CD8-positive, alpha-beta memory T cell (primary cell): ENCODE results near the gene FBXO34. TPM values are rescaled to one million over a fixed set of nuclear protein-coding genes. Genes with fewer than 3 reads are reported as not detected.
A peak's percentile ranks its signal among the peaks of the same experiment; 100 is the strongest.

Source experiments
- CTCF ChIA-PET: fragments of 350-600 bp; sonication (Branson Sonifier 250); formaldehyde crosslinking; loops from one replicate; lab custom pipeline; 2021; ENCODE audit warnings: antibody characterized with exemption; lab: Charles Lee
- POLR2A ChIA-PET: fragments of 350-600 bp; sonication (Branson Sonifier 250); formaldehyde crosslinking; loops from one replicate; lab custom pipeline; 2021; ENCODE audit warnings: antibody characterized with exemption; lab: Charles Lee
- DNase-seq, 5 donors: peaks; one replicate each; pipeline versions ENCODE4 v3.0.0 to v3.0.0-alpha.2; 2020 to 2022; ENCODE audit warnings: mixed read lengths in 1 of 5
- H3K27ac ChIP-seq: one replicate; pipeline ENCODE4 v1.7.0; 2013; ENCODE audit warnings: low read depth, mild to moderate bottlenecking, low read length, moderate library complexity
- H3K27me3 ChIP-seq: 2 replicates; pipeline ENCODE4 v1.7.0; 2013; ENCODE audit warnings: low read length, mild to moderate bottlenecking; ENCODE audit not compliant: insufficient read depth, poor library complexity, severe bottlenecking
- H3K36me3 ChIP-seq: 2 replicates; pipeline ENCODE4 v1.7.0; 2013; ENCODE audit warnings: mild to moderate bottlenecking, low read length, moderate library complexity; ENCODE audit not compliant: insufficient read depth
- H3K4me1 ChIP-seq: 2 replicates; pipeline ENCODE4 v1.7.0; 2013; ENCODE audit warnings: mild to moderate bottlenecking, low read length, moderate library complexity; ENCODE audit not compliant: insufficient read depth
- H3K4me3 ChIP-seq: 2 replicates; pipeline ENCODE4 v1.7.0; 2013; ENCODE audit warnings: mild to moderate bottlenecking, low read length
- H3K9me3 ChIP-seq: 2 replicates; pipeline ENCODE4 v1.7.0; 2013; ENCODE audit warnings: mild to moderate bottlenecking, low read length
- H3K27ac Mint-ChIP-seq, 8 donors: one replicate each; pipeline ENCODE4 v1.8.0; 2020 to 2021; ENCODE audit warnings: mixed read lengths in 8 of 8, mild to moderate bottlenecking in 6 of 8, inconsistent platforms in 3 of 8, moderate library complexity in 3 of 8
- H3K27me3 Mint-ChIP-seq, 2 donors: one replicate each; pipeline ENCODE4 v1.8.0; 2020 to 2021; ENCODE audit warnings: mixed read lengths in 2 of 2, mild to moderate bottlenecking in 1 of 2, moderate library complexity in 1 of 2
- H3K36me3 Mint-ChIP-seq, 3 donors: one replicate each; pipeline ENCODE4 v1.8.0; 2020 to 2021; ENCODE audit warnings: mixed read lengths in 3 of 3, inconsistent platforms in 1 of 3, mild to moderate bottlenecking in 1 of 3
- H3K4me1 Mint-ChIP-seq, 3 donors: one replicate each; pipeline ENCODE4 v1.8.0; 2020 to 2021; ENCODE audit warnings: mixed read lengths in 3 of 3, inconsistent platforms in 1 of 3, mild to moderate bottlenecking in 1 of 3
- H3K4me3 Mint-ChIP-seq, 7 donors: one replicate each; pipeline ENCODE4 v1.8.0; 2020 to 2021; ENCODE audit warnings: mixed read lengths in 7 of 7, mild to moderate bottlenecking in 6 of 7, moderate library complexity in 4 of 7, inconsistent platforms in 2 of 7
- H3K9me3 Mint-ChIP-seq, 5 donors: one replicate each; pipeline ENCODE4 v1.8.0; 2020 to 2022; ENCODE audit warnings: mixed read lengths in 5 of 5, mild to moderate bottlenecking in 3 of 5, moderate library complexity in 2 of 5, inconsistent platforms in 1 of 5
- polyA plus RNA-seq: library from polyadenylated mRNA; unstranded; fragments of 300-500 nt; fragmentation: Illumina TruSeq; gene quantifications from one replicate; pipeline ENCODE4 v1.2.3, GENCODE V29; 2021
- total RNA-seq, 2 experiments: library from RNA; stranded (reverse); gene quantifications; one replicate each; pipeline ENCODE4 v1.2.3, GENCODE V29; 2021

Gene FBXO34, protein sequence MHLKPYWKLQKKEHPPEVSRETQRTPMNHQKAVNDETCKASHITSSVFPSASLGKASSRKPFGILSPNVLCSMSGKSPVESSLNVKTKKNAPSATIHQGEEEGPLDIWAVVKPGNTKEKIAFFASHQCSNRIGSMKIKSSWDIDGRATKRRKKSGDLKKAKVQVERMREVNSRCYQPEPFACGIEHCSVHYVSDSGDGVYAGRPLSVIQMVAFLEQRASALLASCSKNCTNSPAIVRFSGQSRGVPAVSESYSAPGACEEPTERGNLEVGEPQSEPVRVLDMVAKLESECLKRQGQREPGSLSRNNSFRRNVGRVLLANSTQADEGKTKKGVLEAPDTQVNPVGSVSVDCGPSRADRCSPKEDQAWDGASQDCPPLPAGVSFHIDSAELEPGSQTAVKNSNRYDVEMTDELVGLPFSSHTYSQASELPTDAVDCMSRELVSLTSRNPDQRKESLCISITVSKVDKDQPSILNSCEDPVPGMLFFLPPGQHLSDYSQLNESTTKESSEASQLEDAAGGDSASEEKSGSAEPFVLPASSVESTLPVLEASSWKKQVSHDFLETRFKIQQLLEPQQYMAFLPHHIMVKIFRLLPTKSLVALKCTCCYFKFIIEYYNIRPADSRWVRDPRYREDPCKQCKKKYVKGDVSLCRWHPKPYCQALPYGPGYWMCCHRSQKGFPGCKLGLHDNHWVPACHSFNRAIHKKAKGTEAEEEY
- 10 to 100 TPM; 16.2 to 17.9 TPM for total RNA-seq
- polyA plus RNA-seq, result 37.1 TPM

- CTCF ChIA-PET, result interaction anchor here (0.6 to 9.2 kb wide), 42 partner anchors 10 to 315 kb away, joined by 3 to 159 read pairs (median 4); partner anchors contain the start of gene MAPK1IP1L
- Mint-ChIP-seq H3K27ac (peak within 1 kb of the TSS; percentile 92 to 98 (median 94)), H3K4me1 (peaks cover 34 to 51% (median 47%) of the 10 kb centered on the region in 3 donors), H3K27me3 (peaks cover 0 to 9% of the 10 kb centered on the region in 2 donors), H3K9me3 (no peaks in the 10 kb centered on the region), H3K4me3 (peak within 1 kb of the TSS; percentile 89 to 96 (median 91)), H3K36me3 (peaks cover 0 to 6% (median 0%) of the 10 kb centered on the region in 3 donors)
- H3K36me3 ChIP-seq, result no peaks in the 10 kb centered on the region
- peak; percentile 98 to 100 (median 99) for DNase-seq
- peaks cover 21% of the 10 kb centered on the region for H3K4me1 ChIP-seq
- peak within 1 kb of the TSS; percentile 86 for H3K27ac ChIP-seq
- no peaks in the 10 kb centered on the region for H3K27me3 ChIP-seq
- H3K9me3 ChIP-seq, result no peaks in the 10 kb centered on the region
- POLR2A ChIA-PET, result interaction anchor here (0.5 to 2.8 kb wide), 6 partner anchors 62 to 220 kb away, joined by 3 to 18 read pairs (median 4); partner anchors contain the start of gene MAPK1IP1L
- H3K4me3 ChIP-seq, result peak within 1 kb of the TSS; percentile 94
Measured at GRCh38 chr14:55270832-55271571, at the start of gene FBXO34. TSS of gene FBXO34 (plus strand) at chr14:55271421. CDS start at chr14:55350391, 78,970 bp downstream.

DNA sequence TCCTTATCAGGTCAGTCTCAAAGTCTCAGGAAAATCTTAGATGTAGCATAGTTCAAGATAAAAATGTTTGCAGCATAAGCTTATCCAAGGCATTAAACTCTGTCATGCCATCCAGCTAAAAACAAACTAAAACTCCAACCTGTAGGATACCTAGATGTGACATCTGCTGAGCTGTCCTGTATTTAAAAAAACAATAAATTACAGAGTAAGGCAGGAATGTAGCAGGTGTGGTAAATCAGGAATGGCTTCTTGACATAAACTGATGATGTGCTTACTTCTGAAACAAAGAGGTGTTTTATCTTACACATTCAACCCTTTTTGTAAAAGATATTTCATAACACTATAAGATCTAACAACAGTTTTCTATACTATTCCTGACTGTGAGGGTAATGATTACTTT is 49.3 kb upstream of the FBXO34 start:
- H3K9me3 Mint-ChIP-seq, result peaks cover 9 to 15% (median 9%) of the 10 kb centered on the region in 5 donors
- POLR2A ChIA-PET, result no interaction called here
- Histone ChIP-seq H3K4me3 (no peak overlapping the region), H3K27ac (no peak overlapping the region), H3K4me1 (no peaks in the 10 kb centered on the region), H3K9me3 (no peaks in the 10 kb centered on the region), H3K27me3 (no peaks in the 10 kb centered on the region), H3K36me3 (no peaks in the 10 kb centered on the region)
- CTCF ChIA-PET, result no interaction called here
- peaks cover 0 to 14% (median 3%) of the 10 kb centered on the region in 3 donors for H3K36me3 Mint-ChIP-seq
- peaks cover 9 to 17% of the 10 kb centered on the region in 2 donors for H3K27me3 Mint-ChIP-seq
- no peak for DNase-seq
- H3K4me3 Mint-ChIP-seq, result no peak overlapping the region
- no peaks in the 10 kb centered on the region for H3K4me1 Mint-ChIP-seq
- H3K27ac Mint-ChIP-seq, result no peak overlapping the region

- CTCF ChIA-PET, result no interaction called here
- H3K4me1 ChIP-seq, result no peaks in the 10 kb centered on the region
- no peaks in the 10 kb centered on the region for H3K4me1 Mint-ChIP-seq
- DNase-seq, result no peak
- H3K27ac ChIP-seq, result no peak overlapping the region
- no peak overlapping the region for H3K27ac Mint-ChIP-seq
- H3K4me3 ChIP-seq, result no peak overlapping the region
- H3K36me3 ChIP-seq, result no peaks in the 10 kb centered on the region
- H3K4me3 Mint-ChIP-seq, result no peak overlapping the region
- peaks cover 22 to 28% of the 10 kb centered on the region in 2 donors for H3K27me3 Mint-ChIP-seq
- peaks cover 0 to 15% (median 3%) of the 10 kb centered on the region in 3 donors for H3K36me3 Mint-ChIP-seq
- no peaks in the 10 kb centered on the region for H3K27me3 ChIP-seq
- POLR2A ChIA-PET, result no interaction called here
- no peaks in the 10 kb centered on the region for H3K9me3 ChIP-seq
- H3K9me3 Mint-ChIP-seq, result peaks cover 14 to 29% (median 22%) of the 10 kb centered on the region in 5 donors
Measured at GRCh38 chr14:55223364-55223763, 47.9 kb upstream of the FBXO34 start.

DNA sequence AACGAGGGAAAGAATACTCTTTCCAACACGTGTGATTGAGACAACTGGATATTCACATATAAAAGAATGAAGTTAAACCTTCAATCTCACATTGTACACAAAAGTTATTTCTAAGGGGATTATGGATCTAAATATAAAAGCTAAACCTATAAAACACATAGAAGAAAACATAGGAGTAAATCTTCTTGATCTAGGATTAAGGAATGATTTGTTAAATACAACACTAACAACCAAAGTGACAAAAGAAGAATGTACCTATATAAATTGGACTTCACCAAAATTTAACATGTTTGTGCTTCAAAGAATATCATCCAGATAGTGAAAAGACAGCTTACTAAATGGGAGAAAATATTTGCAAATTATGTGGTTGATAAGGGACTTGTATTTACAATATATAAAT is 43.0 kb upstream of the FBXO34 start:
- no peaks in the 10 kb centered on the region for H3K36me3 ChIP-seq
- H3K27ac Mint-ChIP-seq, result no peak overlapping the region
- peaks cover 14 to 31% (median 22%) of the 10 kb centered on the region in 5 donors for H3K9me3 Mint-ChIP-seq
- no peak overlapping the region for H3K4me3 ChIP-seq
- DNase-seq, result no peak
- H3K36me3 Mint-ChIP-seq, result peaks cover 0 to 15% (median 3%) of the 10 kb centered on the region in 3 donors
- H3K9me3 ChIP-seq, result no peaks in the 10 kb centered on the region
- ChIA-PET POLR2A (interaction anchor here (0.6 to 1.5 kb wide), 2 partner anchors 9 to 322 kb away, joined by 3 read pairs; no protein-coding TSS in a partner anchor), CTCF (no interaction called here)
- peaks cover 32 to 40% of the 10 kb centered on the region in 2 donors for H3K27me3 Mint-ChIP-seq
- H3K4me1 Mint-ChIP-seq, result no peaks in the 10 kb centered on the region
- H3K4me1 ChIP-seq, result no peaks in the 10 kb centered on the region
- no peak overlapping the region for H3K4me3 Mint-ChIP-seq
- no peaks in the 10 kb centered on the region for H3K27me3 ChIP-seq
- H3K27ac ChIP-seq, result no peak overlapping the region

- no peaks in the 10 kb centered on the region for H3K4me1 ChIP-seq
- no peak overlapping the region for H3K4me3 ChIP-seq
- DNase-seq, result no peak
- H3K36me3 ChIP-seq, result no peaks in the 10 kb centered on the region
- Mint-ChIP-seq H3K4me3 (no peak overlapping the region), H3K36me3 (no peaks in the 10 kb centered on the region), H3K4me1 (no peaks in the 10 kb centered on the region), H3K27ac (no peak overlapping the region), H3K9me3 (no peaks in the 10 kb centered on the region), H3K27me3 (peaks cover 14 to 39% of the 10 kb centered on the region in 2 donors)
- no peaks in the 10 kb centered on the region for H3K9me3 ChIP-seq
- H3K27me3 ChIP-seq, result no peaks in the 10 kb centered on the region
- CTCF ChIA-PET, result no interaction called here
- H3K27ac ChIP-seq, result no peak overlapping the region
- POLR2A ChIA-PET, result no interaction called here
Measured at GRCh38 chr14:55233591-55233990, 37.6 kb upstream of the FBXO34 start.

GRCh38 chr14:55238019-55238680 is 33.1 kb upstream of the FBXO34 start:
- Histone ChIP-seq H3K9me3 (no peaks in the 10 kb centered on the region), H3K27ac (no peak overlapping the region), H3K36me3 (no peaks in the 10 kb centered on the region), H3K4me3 (no peak overlapping the region), H3K4me1 (no peaks in the 10 kb centered on the region), H3K27me3 (no peaks in the 10 kb centered on the region)
- ChIA-PET CTCF (interaction anchor here (2.0 kb wide), 1 partner anchor 7 kb away, joined by 5 read pairs; no protein-coding TSS in a partner anchor), POLR2A (interaction anchor here (1.7 kb wide), 1 partner anchor 10 kb away, joined by 3 read pairs; no protein-coding TSS in a partner anchor)
- H3K27ac Mint-ChIP-seq, result no peak overlapping the region
- H3K36me3 Mint-ChIP-seq, result peaks cover 0 to 1% (median 0%) of the 10 kb centered on the region in 3 donors
- no peaks in the 10 kb centered on the region for H3K4me1 Mint-ChIP-seq
- peaks cover 3 to 27% of the 10 kb centered on the region in 2 donors for H3K27me3 Mint-ChIP-seq
- no peak overlapping the region for H3K4me3 Mint-ChIP-seq
- H3K9me3 Mint-ChIP-seq, result no peaks in the 10 kb centered on the region
- DNase-seq, result no peak

DNA sequence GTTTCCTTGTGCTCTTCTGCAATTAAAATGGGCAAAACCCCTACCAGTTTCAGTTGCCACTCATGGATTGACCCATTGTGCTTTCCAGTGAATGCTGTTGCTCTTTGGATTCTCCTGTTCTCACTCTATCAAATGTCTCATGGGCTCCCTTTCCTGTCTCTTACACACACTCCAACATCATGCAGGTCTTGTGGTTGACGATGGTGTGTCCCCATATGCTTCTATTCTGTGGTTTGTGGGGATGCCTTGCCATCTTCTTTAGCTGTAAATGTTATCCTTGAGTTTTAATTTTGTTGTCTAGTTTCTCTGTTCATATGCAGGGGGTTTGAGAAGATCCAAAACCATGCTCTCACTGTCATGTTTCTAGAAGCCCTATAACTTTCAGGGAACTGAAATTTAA is 31.9 kb upstream of the FBXO34 start:
- no peak overlapping the region for H3K4me3 Mint-ChIP-seq
- CTCF ChIA-PET, result no interaction called here
- DNase-seq, result no peak
- POLR2A ChIA-PET, result no interaction called here
- Histone ChIP-seq H3K9me3 (no peaks in the 10 kb centered on the region), H3K27ac (no peak overlapping the region), H3K27me3 (no peaks in the 10 kb centered on the region), H3K4me1 (no peaks in the 10 kb centered on the region), H3K4me3 (no peak overlapping the region), H3K36me3 (no peaks in the 10 kb centered on the region)
- no peaks in the 10 kb centered on the region for H3K4me1 Mint-ChIP-seq
- peak overlapping the region in 1 of 8 donors; percentile 42 for H3K27ac Mint-ChIP-seq
- H3K36me3 Mint-ChIP-seq, result peaks cover 0 to 1% (median 0%) of the 10 kb centered on the region in 3 donors
- peaks cover 3 to 32% of the 10 kb centered on the region in 2 donors for H3K27me3 Mint-ChIP-seq
- H3K9me3 Mint-ChIP-seq, result no peaks in the 10 kb centered on the region
